NCI-H1048 (cell line): Measurements from ENCODE around the gene SCAF8.

Experiments
- DNase-seq: peaks from one replicate; lab custom pipeline; 2025; lab: John Stamatoyannopoulos, UW

The SCAF8 gene

DNA sequence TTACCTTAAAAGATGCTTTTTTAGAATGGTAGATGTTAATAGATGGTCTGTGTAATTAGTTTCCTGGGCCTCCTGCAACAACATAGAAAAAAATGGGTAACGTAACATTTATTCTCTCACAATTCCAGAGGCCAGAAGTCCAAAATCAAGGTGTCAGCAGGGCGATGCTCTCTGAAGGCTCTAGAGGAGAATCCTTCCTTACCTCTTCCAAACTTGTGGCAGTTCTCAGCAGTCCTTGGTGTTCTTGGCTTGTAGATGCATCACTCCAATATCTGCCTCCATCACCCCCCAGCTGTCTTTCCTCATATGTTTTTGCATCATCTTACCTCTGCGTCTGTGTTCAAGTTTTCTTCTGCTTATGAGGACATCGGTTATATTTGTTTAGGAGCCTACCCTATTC, 107.9 kb downstream of the SCAF8 start:
- DNase-seq: no peak

DNA sequence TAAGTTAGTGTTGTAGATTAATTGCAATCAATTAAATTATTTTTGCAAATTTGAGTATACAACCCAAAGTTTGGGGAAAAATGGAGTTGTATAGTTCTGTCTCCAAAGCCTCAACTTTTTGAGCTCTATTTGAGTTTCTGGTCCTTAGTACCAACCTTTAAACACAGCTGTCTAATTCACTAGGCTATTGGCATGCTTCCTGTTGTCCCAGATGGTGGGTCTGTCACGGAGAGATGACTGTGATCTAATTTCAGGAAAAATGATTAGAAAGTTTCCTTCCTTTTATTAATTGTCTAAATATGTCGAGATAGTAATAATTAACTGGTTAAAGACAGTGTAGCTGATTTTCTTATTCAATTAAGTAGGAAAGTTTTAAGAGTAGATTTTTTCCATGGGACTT, 109.6 kb downstream of the SCAF8 start:
- no peak for DNase-seq

DNA sequence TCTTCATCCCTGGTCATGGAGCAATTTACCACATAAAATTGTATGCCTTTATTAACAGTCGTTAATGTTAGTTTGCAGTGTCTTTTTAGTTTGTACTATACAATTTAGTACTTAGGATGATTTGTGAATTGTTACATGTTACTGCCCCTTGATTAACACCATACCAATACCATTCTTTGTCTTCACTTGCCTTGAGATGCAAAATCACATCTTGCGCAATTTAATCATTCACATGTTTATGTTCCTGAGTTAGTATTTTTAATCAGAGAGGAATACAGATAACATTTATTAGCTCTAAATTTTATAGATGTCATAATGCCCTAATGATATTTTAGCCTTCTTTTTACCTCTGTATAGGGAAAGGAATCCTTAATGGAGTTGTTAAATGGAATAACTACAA, 114.1 kb downstream of the SCAF8 start:
- no peak for DNase-seq

DNA sequence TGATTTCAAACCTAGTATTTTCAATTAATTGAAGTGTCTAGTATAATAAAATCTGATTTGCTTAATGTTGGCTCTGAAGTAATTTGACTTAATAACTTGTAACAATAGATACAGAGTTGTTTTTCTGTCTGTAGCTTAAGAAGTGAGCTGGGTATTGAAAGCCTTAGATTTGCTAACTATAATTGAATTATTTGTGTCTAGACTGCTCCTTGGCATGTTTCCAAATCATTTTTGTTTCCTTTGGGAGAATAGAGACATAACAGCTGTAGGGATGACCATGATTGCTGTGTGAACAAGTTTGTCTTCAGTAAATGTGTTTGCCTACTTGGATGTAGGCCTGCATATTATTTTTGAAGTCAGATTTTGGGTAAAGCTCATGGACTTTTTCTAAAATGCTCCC, 115.4 kb downstream of the SCAF8 start:
- DNase-seq: no peak

DNA sequence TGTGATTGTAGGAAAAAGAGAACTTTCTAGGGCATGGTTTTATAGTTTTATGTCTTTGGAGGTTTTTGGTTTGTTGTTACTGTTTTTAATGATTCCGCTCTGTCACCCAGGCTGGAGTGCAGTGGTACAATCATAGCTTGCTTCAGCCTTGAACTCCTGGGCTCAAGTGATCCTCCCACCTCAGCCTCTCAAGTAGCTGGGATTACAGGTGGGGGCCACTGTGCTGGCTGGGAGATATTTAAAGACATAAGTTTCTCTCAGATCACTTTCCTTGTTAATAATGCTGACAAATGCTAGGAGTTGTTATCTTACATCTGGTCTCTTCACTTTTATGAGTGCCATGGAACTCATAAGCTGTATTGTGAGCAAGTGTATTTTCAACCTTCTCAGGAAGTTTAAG, 116.3 kb downstream of the SCAF8 start:
- no peak for DNase-seq

DNA sequence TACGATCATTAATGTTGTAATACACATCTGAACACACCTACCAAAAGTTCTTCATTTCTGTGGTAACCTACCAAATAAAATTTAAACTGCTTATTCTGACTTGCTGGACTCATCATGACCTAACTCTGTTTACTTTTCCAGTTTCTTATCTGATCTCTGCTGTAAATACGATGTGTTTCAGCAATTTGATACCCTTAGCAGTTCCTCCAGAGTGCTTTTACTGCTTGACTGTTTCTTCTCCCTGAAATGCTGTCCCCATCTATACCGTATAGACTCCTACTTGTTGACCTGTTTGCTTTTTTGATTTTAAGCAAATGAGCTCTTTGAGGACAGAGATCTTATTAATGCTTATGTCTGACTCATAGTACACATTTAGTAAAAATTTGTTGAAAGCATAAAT, 119.5 kb downstream of the SCAF8 start:
- DNase-seq: no peak

DNA sequence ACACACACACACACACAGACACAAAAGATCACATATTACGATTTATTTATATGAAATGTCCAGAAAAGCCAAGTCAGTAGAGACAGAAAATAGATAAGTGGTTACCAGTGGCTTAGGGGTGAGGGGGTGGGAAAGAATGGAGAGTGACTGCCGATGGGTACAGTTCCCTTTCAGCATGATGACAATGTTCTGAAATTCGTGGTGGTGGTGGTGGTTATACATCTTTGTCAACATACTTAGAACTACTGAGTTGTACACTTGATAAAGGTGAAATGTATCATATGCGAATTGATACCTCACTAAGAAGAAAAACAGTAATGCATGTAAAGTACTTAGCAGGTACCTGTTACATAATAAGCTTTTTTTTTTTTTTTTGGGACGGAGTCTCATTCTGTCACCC, 124.3 kb downstream of the SCAF8 start:
- DNase-seq: no peak

DNA sequence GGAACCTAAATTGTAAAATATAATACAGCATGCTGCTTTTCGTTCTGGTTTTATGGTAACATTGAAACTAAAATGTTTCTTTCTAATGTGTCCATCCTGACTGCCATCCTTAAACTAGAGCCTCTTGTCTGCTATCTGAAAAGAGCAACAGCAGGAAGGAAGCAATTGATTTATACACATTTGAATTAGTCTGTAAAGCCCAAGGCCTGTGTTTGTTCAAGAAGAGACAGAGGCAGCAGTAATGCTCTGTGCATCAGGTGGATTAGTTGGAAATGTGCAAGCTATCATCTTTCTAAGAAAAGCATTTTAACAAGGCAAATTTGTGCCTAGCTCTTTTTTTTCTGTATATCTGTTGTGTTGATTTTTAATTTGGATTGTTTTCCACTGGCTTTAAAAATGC, 128.6 kb downstream of the SCAF8 start:
- no peak for DNase-seq

DNA sequence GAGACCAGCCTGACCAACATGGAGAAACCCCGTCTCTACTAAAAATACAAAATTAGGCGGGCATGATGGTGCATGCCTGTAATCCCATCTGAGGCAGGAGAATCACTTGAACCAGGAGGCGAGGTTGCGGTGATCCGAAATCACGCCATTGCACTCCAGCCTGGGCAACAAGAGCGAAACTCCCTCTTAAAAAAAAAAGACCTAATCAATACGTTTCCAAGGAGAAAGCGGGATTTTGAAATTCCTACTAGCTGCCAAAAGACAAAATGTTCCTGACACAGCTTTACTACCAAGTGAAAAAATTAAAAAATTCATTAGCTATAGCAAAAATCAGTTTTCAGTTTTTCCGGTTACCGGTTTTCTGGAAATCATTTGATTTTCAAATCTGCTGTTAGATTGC, 129.3 kb downstream of the SCAF8 start:
- DNase-seq: no peak

DNA sequence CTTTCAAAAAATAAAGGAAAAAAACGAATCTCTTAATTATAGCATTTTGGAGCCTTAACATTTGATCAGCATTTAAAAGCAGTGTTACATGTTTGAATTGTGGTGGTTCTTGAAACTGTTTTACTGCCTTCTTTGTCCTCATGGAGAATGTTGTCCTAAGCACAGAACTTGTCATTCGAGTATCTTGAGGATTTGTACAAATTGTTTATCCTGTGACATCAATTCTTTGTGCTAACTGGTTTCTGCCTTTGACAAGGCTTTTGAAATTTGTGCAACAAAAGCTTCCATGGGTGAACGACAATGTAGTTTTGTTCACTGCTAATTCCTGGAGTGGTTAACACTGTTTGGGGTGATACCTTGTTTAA, 130.8 kb downstream of the SCAF8 start:
- no peak for DNase-seq

DNA sequence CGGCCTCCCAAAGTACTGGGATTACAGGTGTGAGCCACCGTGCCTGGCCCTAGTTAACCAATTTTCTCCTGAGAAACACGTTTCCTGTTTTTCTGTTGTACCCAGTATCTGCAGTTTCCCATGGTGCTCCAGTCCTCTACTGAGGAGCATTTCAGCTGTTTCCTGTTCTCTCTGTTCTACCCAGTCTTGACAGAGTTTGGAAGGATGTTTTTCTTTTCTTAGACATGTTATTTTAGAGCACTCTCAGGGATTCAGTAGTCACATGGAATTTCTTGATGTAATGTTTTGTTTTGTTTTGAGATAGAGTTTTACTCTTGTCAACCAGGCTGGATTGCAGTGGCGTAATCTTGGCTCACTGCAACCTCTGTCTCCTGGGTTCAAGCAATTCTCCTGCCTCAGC, 132.1 kb downstream of the SCAF8 start:
- no peak for DNase-seq

DNA sequence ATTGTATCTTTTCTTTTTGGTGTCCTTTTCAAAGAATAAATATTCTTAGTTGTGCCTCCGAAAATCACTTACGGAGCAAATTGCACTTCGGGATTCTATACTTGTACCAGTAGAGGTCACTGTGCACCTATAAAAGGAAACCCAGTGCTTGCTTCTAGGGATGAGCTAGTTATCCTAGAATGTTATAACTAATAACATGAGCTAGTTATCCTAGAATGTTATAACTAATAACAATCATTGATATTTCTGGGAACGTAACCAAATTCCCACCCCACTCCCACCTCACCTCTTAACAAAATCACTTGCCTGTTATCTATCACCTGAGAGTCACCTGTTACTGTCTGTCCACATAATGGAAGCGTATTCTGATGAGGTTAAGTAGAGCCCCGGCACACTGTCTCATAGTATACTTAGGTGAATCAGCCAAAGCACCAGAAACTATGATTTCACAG, 135.0 kb downstream of the SCAF8 start:
- DNase-seq: no peak

DNA sequence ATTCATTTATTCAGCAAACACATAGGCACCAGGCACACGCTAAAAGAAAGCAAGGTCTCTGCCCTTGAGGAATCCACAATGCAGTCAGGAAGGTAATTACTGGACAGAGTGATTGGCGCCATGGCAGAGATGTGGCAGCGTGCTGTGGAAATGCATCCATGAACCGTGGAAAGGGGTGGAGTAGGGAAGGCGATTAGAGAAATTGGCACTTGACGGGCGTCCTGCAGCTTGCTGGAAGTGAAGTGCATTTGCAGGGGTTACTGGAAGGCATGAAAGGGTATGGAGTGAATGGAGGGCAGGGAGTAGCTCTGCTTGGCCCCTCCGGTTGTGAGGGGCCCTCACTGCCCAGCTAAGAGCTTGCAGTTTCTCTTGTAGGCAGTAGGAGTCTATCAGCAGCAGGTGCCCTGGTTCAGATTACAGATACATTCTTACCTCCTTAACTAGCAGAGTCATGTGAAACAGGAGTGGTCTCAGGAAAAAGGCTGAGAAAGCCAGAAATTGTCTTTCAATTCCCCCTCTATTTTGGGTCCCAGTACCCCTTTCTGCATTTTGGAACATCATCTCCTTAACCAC, 139.4 kb downstream of the SCAF8 start:
- DNase-seq: no peak

DNA sequence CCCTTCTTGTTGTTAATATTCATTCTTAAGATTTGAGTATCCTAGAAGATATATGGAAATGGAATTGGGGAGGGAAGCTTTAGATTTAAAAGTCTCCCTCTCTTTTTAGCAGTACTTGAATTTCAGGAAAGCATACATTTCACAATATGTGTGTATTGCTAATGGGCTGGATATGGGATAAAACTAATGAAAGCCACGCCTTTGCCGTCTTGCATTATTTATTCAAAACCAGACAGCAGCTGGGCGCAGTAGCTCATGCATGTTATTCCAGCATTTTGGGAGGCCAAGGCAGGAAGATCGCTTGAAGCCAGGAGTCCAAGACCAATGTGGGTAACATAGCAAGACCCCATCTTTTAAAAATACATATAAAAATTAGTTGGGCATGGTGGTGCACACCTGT, 140.3 kb downstream of the SCAF8 start:
- no peak for DNase-seq

DNA sequence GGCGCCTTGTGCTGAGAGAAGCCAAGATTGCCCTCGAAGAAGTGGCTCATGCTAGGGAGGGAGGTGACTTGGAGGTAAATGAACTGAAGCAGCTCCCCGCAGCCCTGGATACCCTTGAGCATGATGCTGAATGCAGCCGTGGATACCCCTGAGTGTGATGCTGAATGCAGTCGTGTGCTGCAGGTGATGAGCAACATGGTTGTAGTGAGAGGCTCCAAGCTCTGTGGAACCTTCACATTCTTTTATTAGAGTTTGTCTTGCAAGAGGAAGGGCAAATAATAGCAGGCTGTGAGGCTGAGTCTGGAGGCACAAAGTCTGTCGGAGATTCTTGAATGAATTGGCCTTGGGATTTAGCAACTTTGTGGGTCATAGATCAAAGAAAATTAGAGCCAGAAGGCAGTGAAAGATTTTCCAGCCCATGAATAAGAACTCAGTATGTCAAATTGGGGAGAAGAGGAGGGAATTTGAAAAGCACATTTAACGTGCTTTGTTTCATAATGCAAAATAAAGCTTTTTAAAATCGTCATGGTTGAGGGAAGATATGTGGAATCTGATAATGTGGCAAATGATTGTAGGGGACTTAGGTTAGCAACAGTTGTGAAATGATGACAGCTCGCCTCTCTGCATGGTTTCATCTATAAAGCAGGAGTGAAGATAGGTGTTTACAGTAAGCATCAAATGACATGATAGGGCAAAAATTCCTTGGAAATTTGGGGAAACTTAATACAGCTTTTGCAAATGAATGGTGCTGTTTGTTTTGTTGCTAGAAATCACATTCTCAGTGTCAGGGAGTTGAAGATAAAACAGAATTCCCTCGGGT, 141.8 kb downstream of the SCAF8 start:
- no peak for DNase-seq

DNA sequence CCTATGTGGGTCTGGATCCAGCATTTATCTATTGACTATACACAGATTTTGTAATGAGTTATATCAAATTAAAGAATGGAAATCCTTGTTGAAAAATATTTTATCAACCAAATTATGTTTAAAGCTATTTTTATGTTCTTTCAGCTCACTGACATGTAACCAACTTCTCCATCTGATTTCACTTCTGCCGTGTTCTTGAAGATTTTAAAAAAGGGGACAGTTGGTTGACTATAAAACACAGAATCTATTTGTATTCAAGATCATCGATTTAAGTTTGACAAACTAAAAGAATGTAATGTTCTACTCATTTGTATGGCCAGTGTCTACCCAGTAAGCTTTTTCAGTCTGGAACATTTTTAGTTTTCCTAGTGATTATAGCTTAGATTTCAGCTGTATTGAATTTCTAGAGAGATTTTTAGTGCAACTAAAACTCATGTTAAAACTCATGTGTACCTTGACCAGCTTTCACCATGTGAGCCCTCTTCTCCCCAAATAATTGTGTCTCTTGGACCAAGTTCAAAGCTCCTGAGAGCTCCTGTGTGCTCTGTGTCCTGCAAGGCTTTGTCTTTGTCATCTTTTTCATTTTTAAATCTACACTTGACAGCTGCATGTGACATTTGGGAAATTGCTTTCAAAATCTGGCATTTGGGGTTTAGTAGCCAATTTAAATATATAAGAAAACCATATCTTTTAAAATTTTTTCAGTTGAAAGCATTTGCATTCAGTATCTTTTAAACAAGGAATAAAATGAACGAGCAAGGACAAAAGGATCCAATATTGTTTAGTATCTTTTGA, 143.5 kb downstream of the SCAF8 start:
- DNase-seq: no peak

DNA sequence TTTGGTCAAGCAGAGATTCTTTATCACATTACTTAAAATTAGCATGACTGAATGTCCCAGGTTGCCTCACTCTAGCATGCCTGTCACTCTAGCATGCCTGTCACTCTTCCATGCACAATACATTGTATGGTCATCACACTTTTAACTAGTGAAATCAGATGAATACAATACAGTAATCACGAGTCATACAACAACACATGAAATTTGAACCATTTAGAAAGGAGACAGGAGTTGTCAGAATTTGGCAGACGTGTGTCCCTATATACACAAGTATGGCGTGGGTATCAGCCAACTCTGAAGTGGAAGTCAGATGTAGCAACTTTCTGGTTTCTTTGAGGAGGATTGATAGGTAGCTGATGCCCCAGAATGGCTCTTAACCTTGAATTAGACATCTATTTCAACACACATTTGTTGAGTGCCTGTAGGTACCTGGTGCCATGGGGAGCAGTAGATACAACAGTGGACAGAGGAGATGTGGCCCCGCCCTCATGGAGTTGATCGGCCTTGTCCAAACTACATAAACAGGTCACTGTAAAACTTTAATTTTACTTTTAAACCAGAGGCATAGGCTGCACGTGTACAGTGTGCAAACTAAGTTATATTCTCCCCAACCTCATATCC, 145.8 kb downstream of the SCAF8 start:
- no peak for DNase-seq

DNA sequence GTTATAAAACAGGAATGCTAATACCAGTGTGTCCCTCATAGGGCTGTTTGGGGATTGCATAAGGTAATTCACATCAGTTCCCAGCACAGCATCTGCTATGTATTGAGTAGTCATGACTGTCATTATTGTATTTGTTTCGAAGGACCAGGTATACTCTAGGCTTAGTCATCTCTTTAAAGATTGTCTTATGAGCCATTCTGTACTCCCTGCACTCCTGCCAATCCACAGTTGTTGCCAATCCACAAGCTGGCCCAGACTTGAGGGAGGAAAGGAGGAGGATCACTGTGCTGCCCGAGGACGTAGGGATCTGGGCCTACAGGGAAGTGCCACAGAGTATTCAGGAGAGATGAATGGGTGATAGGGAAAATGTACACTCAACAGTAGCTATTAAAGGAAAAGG, 148.9 kb downstream of the SCAF8 start:
- DNase-seq: no peak
